Endothelial cell of umbilical vein (primary cell): ENCODE results near the gene JDP2. TPM values are rescaled to one million over a fixed set of nuclear protein-coding genes. Genes with fewer than 3 reads are reported as not detected.

Source experiments
- BruUV-seq: library from RNA; stranded (reverse); fragments of 400-500 nt; replicated peaks from 2 replicates; lab custom pipeline; 2021; lab: Mats Ljungman, UMichigan
- CTCF ChIA-PET: fragments of 300-600, 350-600 bp; sonication (Branson Sonifier 250); formaldehyde crosslinking; loops from one replicate; lab custom pipeline; 2021; ENCODE audit warnings: antibody characterized with exemption, inconsistent platforms; lab: Charles Lee
- POLR2A ChIA-PET: fragments of 300-600, 350-600 bp; sonication (Branson Sonifier 250); formaldehyde crosslinking; loops from one replicate; lab custom pipeline; 2021; ENCODE audit warnings: antibody characterized with exemption, inconsistent platforms; lab: Charles Lee
- DNase-seq: peaks from one replicate; pipeline ENCODE4 v3.0.0-alpha.2; 2011; ENCODE audit warnings: low read depth, low spot score
- FAIRE-seq: peaks from 2 replicates; lab custom pipeline; 2011; peaks lifted over from hg19 to GRCh38; lab: Jason Lieb, UNC
- H2AFZ ChIP-seq: 2 replicates; pipeline ENCODE4 v1.6.0; 2012; ENCODE audit warnings: low read depth, low read length, control low read depth, inconsistent platforms
- H3K27ac ChIP-seq: 2 replicates; pipeline ENCODE4 v1.5.1; 2011; ENCODE audit warnings: low read depth, mild to moderate bottlenecking, control low read depth, low read length, moderate library complexity; ENCODE audit not compliant: insufficient read depth
- H3K27me3 ChIP-seq, 2 experiments: 2 replicates each; pipeline versions ENCODE4 v1.6.0 to v1.6.1; 2011; ENCODE audit warnings: low read length in 2 of 2, mixed read lengths in 1 of 2; ENCODE audit not compliant: control insufficient read depth in 2 of 2, insufficient read depth in 2 of 2
- H3K36me3 ChIP-seq, 2 experiments: 2 replicates in 1 of 2; 3 replicates in 1 of 2; pipeline ENCODE4 v1.5.1; 2011; ENCODE audit warnings: low read length in 2 of 2, mild to moderate bottlenecking in 1 of 2, moderate library complexity in 1 of 2; ENCODE audit not compliant: control insufficient read depth in 2 of 2, insufficient read depth in 2 of 2; ENCODE audit errors: extremely low read depth in 1 of 2
- H3K4me1 ChIP-seq: 3 replicates; pipeline ENCODE4 v1.5.1; 2011; ENCODE audit warnings: mild to moderate bottlenecking, low read length; ENCODE audit not compliant: control insufficient read depth, insufficient read depth; ENCODE audit errors: extremely low read depth
- H3K4me2 ChIP-seq: 2 replicates; pipeline ENCODE4 v1.6.1; 2011; ENCODE audit warnings: low read length, control low read depth, mixed read lengths; ENCODE audit not compliant: insufficient read depth
- H3K4me3 ChIP-seq, 3 experiments: fragments of 200-600 bp in 1 of 3; sonication (generic), shearing (Covaris generic) in 1 of 3; replicated peaks in 1 of 3; 2 replicates each; pipeline ENCODE4 v1.5.1; 2011 to 2016; ENCODE audit warnings: control low read depth in 3 of 3, low read length in 3 of 3, mild to moderate bottlenecking in 2 of 3, inconsistent platforms in 1 of 3, low read depth in 1 of 3, moderate library complexity in 1 of 3; ENCODE audit not compliant: insufficient read depth in 1 of 3
- H3K79me2 ChIP-seq: 2 replicates; pipeline ENCODE4 v1.6.0; 2012; ENCODE audit warnings: low read length, inconsistent platforms; ENCODE audit not compliant: control insufficient read depth, insufficient read depth
- H3K9ac ChIP-seq: replicated peaks from 2 replicates; pipeline ENCODE3; 2011; ENCODE audit warnings: low read length, control low read depth; ENCODE audit not compliant: insufficient read depth; ENCODE audit errors: extremely low read depth
- H3K9me1 ChIP-seq: replicated peaks from 3 replicates; pipeline ENCODE4 v1.6.0; 2011; ENCODE audit warnings: mild to moderate bottlenecking, low read length; ENCODE audit not compliant: control insufficient read depth, insufficient read depth; ENCODE audit errors: extremely low read depth
- H3K9me3 ChIP-seq: replicated peaks from 2 replicates; pipeline ENCODE4 v1.5.1; 2012; ENCODE audit warnings: low read length, inconsistent platforms; ENCODE audit not compliant: control insufficient read depth, insufficient read depth
- H4K20me1 ChIP-seq: replicated peaks from 2 replicates; pipeline ENCODE3; 2011; ENCODE audit warnings: mild to moderate bottlenecking, low read length; ENCODE audit not compliant: control insufficient read depth, insufficient read depth; ENCODE audit errors: extremely low read depth
- EZH2 ChIP-seq: IDR thresholded peaks from 2 replicates; pipeline ENCODE4 v1.6.1; 2012; ENCODE audit warnings: borderline replicate concordance, low read depth, mild to moderate bottlenecking, moderate library complexity, low read length, inconsistent platforms; ENCODE audit not compliant: severe bottlenecking
- FOS ChIP-seq: IDR thresholded peaks from 2 replicates; pipeline ENCODE4 v1.6.1; 2011; ENCODE audit warnings: mild to moderate bottlenecking, low read length, moderate library complexity, borderline replicate concordance; ENCODE audit not compliant: insufficient read depth
- GATA2 ChIP-seq: IDR thresholded peaks from 2 replicates; pipeline ENCODE4 v1.7.0; 2011; ENCODE audit warnings: low read depth, mild to moderate bottlenecking, moderate library complexity, mixed read lengths, low read length; ENCODE audit not compliant: insufficient read length, insufficient read depth
- JUN ChIP-seq: IDR thresholded peaks from 2 replicates; pipeline ENCODE4 v1.6.1; 2011; ENCODE audit warnings: borderline replicate concordance, low read depth; ENCODE audit not compliant: insufficient read length, insufficient read depth
- MYC ChIP-seq: IDR thresholded peaks from one replicate; pipeline ENCODE4 v1.6.1; 2011; ENCODE audit warnings: mild to moderate bottlenecking, low read depth, low read length
- POLR2A ChIP-seq: IDR thresholded peaks from 2 replicates; pipeline ENCODE4 v1.6.1; 2012; ENCODE audit warnings: low read depth, mild to moderate bottlenecking, control low read depth, low read length
- POLR2AphosphoS5 ChIP-seq: IDR thresholded peaks from 2 replicates; pipeline ENCODE4 v1.6.1; 2012; ENCODE audit warnings: low read depth, mild to moderate bottlenecking, control low read depth, low read length, moderate library complexity; ENCODE audit not compliant: insufficient read depth
- dilution Hi-C: fragments of 300-500 bp; cut with MboI; formaldehyde crosslinking; loops from one replicate; pipeline ENCODE4 v1.15.0; 2019; ENCODE audit warnings: low sequenced_read_pairs; ENCODE audit not compliant: extremely low pct_ligation_motif_present
- intact Hi-C: fragments of 100-400 bp; cut with micrococcal nuclease; formaldehyde crosslinking; loops from one replicate; pipeline ENCODE4 v1.10.0; 2022
- polyA plus RNA-seq, 4 experiments: library from polyadenylated mRNA; depleted of rRNA in 3 of 4; stranded (reverse) in 3 of 4; unstranded in 1 of 4; fragments of >200 nt; gene quantifications; 2 replicates each; pipeline versions ENCODE4 v1.2.1 to v1.2.3, GENCODE V29; 2011 to 2012; ENCODE audit warnings: missing spikeins in 1 of 4
- total RNA-seq: library from RNA; stranded (reverse); gene quantifications from 2 replicates; pipeline ENCODE4 v1.2.3, GENCODE V29; 2021
- TF ChIP-seq, protein P1 (sequence below): IDR thresholded peaks from 2 replicates; pipeline ENCODE4 v1.6.1; 2011; ENCODE audit not compliant: insufficient read depth, insufficient read length
- TF ChIP-seq, protein P2 (sequence below), 2 donors: IDR thresholded peaks; 1 replicate in 1 of 2; 2 replicates in 1 of 2; pipeline ENCODE4 v1.5.1; 2011; ENCODE audit warnings: low read length in 2 of 2, mild to moderate bottlenecking in 2 of 2, moderate library complexity in 2 of 2, control low read depth in 1 of 2, inconsistent platforms in 1 of 2, low read depth in 1 of 2; ENCODE audit not compliant: insufficient read depth in 1 of 2; ENCODE audit errors: extremely low read depth in 1 of 2

JDP2 gene
- total and polyA plus RNA-seq, 2 donors (not counting 3 experiments of a cell fraction or from before 2014, with no cell fraction given), result 3.2 to 10.6 TPM

DNA sequence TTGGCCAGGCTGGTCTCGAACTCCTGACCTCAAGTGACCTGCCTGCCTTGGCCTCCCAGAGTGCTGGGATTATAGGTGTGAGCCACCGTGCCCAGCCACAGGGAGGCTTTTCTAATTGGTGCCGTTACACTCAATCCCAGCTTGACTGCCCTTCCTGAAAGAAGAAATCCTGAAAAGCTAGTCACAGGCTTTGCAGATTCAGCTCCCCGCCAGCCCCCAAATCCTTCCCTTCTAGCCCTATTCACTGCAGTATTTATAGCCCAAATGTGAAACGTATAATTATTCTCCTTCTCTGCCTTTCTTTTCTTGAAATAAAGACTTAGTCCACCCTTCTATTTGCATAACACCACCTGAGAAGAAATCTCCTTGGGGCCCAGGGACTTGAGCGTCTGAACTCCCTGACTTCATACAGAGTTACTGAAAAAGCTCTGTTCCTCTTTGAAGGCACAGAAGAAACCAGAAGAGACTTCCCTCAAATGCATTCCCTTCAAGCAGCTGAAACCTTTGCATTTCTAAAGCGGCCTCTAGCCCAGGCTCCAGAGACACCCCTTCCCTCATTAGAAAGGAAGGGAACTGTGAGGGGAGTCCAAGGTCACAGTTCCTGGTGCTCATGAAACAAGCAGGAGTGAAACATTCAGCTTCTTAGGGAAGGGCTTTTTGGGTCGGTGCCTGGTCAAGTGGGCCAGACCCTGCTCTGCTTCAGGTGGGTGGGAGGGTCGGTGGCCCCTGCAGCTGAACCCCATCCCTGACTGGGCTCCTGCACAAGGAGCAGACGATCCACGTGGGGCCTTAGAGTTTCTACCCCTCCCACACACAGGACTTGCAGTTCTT is 52.2 kb downstream of the JDP2 start:
- Histone ChIP-seq H3K9me1 (no peaks in the 10 kb centered on the region), H3K9ac (no peak overlapping the region), H3K27me3 (peaks cover 8 to 12% of the 10 kb centered on the region in 2 experiments), H3K27ac (no peak overlapping the region), H2AFZ (no peak overlapping the region), H3K36me3 (no peaks in the 10 kb centered on the region), H3K4me1 (no peaks in the 10 kb centered on the region), H3K4me2 (no peak overlapping the region), H3K79me2 (no peaks in the 10 kb centered on the region), H3K9me3 (no peaks in the 10 kb centered on the region), H3K4me3 (no peak overlapping the region), H4K20me1 (no peaks in the 10 kb centered on the region)
- TF ChIP-seq FOS (no peak), POLR2AphosphoS5 (no peak), EZH2 (no peak), JUN (no peak), GATA2 (no peak), POLR2A (no peak), MYC (no peak)
- TF ChIP-seq, protein P1, sequence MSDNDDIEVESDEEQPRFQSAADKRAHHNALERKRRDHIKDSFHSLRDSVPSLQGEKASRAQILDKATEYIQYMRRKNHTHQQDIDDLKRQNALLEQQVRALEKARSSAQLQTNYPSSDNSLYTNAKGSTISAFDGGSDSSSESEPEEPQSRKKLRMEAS, result no peak
- TF ChIP-seq, protein P2, sequence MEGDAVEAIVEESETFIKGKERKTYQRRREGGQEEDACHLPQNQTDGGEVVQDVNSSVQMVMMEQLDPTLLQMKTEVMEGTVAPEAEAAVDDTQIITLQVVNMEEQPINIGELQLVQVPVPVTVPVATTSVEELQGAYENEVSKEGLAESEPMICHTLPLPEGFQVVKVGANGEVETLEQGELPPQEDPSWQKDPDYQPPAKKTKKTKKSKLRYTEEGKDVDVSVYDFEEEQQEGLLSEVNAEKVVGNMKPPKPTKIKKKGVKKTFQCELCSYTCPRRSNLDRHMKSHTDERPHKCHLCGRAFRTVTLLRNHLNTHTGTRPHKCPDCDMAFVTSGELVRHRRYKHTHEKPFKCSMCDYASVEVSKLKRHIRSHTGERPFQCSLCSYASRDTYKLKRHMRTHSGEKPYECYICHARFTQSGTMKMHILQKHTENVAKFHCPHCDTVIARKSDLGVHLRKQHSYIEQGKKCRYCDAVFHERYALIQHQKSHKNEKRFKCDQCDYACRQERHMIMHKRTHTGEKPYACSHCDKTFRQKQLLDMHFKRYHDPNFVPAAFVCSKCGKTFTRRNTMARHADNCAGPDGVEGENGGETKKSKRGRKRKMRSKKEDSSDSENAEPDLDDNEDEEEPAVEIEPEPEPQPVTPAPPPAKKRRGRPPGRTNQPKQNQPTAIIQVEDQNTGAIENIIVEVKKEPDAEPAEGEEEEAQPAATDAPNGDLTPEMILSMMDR (IDR thresholded peaks at IDR 0.05; ENCODE audit: extremely low read depth in 1 of 2, insufficient read depth in 1 of 2, low read depth in 1 of 2, low read length in 2 of 2), result no peak
- dilution Hi-C loops, result no loop called here
- no TSS peak for BruUV-seq
- FAIRE-seq (no peak), DNase-seq (no peak)
- POLR2A ChIA-PET, result no interaction called here
- CTCF ChIA-PET, result interaction anchor here (1.0 to 2.4 kb wide), 5 partner anchors 9 to 81 kb away, joined by 3 to 13 read pairs (median 3); no protein-coding TSS in a partner anchor
- intact Hi-C loops, result no loop called here
